ENCODE measurements around the gene PHLDB3.
A peak's percentile ranks its signal among the peaks of the same experiment; 100 is the strongest.

Gene PHLDB3

DNA sequence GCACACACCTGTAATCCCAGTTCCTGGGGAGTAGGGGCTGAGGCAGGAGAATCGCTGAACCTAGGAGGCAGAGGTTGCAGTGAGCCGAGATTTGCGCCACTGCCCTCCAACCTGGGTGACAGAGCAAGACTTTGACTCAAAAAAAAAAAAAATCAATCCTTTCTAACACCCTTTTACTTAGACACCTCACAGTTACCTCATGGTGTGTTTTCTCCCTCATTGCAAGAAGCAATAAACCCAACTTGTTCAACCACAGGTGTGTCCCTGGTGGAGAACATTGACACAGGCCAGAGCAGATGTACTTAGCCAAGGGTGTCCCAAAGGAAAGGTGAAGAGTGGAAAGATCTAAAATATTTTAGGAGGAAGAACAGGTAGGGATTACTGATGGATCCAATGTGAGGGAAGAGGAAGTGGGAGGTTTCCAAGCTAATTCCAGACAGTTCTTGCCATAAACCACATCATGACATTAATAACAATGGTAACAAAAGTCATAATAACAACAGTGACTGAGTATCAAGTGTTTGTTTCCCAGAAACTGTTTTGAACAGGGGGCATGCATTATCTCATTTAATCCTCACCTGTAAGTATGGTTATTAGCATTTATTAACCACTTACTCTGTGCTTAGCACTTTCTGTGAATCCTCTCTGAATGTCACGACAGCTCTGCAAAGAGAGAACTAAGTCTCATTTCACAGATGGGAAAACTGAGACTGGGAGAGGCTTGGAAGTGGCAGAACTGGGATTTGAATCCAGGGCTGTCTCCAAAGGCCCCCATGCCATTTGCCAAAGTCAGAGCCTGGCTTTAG, 36.0 kb downstream of the PHLDB3 start:
- DNase-seq (ENCODE audit: low spot score), result no peak

DNA sequence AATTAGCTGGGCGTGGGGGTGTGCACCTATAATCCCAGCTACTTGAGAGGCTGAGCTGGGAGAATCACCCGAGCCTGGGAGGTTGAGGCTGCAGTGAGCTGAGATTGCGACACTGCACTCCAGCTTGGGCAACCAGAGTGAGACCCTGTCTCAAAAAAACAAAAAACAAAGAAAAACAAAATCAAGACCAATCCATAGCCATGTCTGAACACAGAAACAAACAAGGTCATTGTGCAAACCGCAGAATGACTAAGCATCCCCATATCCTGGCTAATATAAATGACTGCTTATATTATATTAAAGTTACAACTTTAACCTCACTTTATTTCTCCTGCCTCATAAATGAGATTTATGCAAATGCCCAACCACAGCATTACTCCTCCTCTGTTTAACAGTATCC, 36.8 kb downstream of the PHLDB3 start:
- no peak for DNase-seq (ENCODE audit: low spot score)

DNA sequence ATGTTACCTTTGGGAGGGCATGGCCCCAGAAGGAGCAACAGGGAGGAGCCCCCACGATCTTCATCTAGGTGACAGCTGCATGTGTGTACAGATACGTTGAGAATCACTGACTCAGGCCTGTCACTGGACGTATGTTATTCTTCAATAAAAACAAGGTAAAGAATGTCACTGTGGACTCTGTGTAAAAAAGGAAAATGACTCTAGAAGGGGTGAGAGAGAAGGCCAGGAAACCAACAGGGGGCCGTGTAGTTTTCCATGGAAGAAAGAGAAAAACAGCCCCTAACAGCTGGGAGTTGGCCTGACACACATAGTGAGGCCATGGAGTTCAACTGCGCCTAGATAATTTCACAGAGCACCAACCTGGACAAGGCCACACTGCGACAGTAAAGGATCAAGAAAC, 37.3 kb downstream of the PHLDB3 start:
- DNase-seq (ENCODE audit: low spot score), result no peak

GRCh38 chr19:43466793-43467192, 37.8 kb downstream of the PHLDB3 start:
- DNase-seq (ENCODE audit: low spot score), result no peak

GRCh38 chr19:43465468-43466120, 39.0 kb downstream of the PHLDB3 start, which contains the start of gene LYPD3:
Gene LYPD3, minus strand, starts transcription at chr19:43465608. Its CDS starts 37 bp downstream, at chr19:43465571.
- no peak for DNase-seq (ENCODE audit: low spot score)

- DNase-seq (ENCODE audit: low spot score), result no peak
Observed at GRCh38 chr19:43464134-43464775, 40.3 kb downstream of the PHLDB3 start.

- DNase-seq (ENCODE audit: low spot score), result peak; percentile 96
Observed at GRCh38 chr19:43463381-43464133, 41.0 kb downstream of the PHLDB3 start.

- no peak for DNase-seq (ENCODE audit: low spot score)
Observed at GRCh38 chr19:43462785-43463380, 41.7 kb downstream of the PHLDB3 start.

DNA sequence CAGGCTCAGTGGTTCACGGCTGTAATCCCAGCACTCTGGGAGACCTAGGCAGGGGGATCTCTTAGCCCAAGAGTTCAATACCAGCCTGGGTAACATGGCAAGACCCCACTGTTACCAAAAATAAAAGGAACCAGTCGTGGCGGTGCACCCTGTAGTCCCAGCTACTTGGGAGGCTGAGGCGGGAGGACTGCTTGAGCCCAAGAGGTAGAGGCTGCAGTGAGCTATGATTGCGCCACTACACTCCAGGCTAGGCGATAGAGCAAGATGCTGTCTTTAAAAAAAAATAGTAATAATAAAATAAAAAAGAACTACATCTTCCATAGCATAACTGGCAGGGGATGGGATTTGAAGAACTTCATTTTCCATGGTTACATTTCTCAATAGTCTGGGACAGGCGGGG, 42.2 kb downstream of the PHLDB3 start:
- DNase-seq (ENCODE audit: low spot score), result no peak

DNA sequence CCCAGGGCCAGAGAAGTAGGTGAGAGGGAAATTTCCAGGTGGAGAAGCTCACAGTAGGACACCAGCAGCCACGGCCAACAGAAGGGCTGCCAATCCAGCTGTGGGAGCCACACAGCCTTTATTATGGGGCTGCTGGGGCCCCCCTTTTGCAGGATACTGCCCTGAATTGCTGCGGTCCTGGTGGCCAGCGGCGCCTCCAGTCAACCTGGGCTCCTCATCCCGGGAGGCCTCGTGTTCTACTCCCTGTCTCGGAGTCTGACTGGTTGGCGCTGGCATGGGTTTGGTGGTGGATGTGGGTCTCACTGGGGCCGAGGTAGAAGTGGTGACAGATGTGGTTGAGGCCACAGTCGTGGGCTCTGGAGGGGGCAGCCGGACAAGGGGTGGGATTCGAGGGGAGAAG, 43.2 kb downstream of the PHLDB3 start:
- DNase-seq (ENCODE audit: low spot score), result no peak

- DNase-seq (ENCODE audit: low spot score), result no peak
Observed at GRCh38 chr19:43460362-43461016, 44.1 kb downstream of the PHLDB3 start.

DNA sequence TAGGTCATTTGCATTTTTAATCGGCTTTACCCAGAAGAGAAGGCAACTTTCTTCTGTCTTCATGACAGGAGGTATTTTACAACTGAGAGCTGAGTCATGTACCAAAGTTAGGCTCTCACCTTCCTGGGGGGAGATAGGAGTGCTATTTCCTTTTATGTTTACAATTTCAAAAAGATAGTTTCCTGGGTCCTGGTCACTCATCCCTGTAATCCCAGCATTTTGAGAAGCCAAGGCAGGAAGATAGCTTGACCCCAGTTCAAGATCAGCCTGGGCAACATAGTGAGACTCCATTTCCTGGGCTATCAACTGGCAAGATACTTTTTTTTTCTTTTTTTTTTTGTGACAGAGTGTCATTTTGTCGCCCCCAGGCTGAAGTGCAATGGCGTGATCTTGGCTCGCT, 46.7 kb downstream of the PHLDB3 start:
- DNase-seq (ENCODE audit: low spot score), result no peak

- DNase-seq (ENCODE audit: low spot score), result no peak
Observed at GRCh38 chr19:43455321-43456113, 49.0 kb downstream of the PHLDB3 start.

DNA sequence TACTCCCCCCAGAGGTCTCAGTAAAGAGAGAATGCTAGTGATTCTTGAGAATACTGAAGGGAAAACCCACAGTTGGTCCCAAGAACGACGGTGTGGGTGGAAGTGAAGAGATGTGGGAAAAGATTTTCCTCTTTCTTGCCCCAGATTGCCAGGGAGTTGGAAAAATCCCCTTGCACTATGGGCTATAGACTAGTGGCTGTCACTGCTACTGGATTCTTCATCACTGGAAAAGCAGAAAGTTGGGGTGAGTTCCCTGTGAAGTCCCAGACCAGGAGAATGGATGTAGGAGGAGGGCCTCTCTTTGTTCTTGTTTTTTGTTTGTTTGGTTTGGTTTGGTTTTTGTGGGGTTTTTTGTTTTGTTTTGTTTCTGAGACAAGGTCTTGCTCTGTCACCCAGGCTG, 50.5 kb downstream of the PHLDB3 start:
- no peak for DNase-seq (ENCODE audit: low spot score)

DNA sequence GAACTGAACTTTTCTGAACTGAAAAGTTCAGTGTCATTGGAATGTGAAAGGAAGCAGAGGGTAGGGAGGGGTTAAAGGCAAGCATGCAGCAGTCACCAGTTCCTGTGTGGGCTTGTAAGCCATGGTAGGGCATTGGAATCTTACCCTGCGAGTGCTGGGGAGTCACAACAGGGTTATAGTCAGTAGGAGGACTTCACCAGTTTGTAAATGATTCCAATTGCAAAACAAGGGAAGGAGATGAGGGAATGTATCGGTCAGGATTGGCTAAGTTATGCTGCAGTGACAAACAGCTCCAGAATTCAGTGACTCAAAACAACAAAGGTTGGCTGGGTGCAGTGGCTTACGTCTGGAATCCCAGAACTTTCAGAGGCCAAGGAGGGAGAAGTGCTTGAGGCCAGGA, 52.0 kb downstream of the PHLDB3 start:
- DNase-seq (ENCODE audit: low spot score), result no peak

DNA sequence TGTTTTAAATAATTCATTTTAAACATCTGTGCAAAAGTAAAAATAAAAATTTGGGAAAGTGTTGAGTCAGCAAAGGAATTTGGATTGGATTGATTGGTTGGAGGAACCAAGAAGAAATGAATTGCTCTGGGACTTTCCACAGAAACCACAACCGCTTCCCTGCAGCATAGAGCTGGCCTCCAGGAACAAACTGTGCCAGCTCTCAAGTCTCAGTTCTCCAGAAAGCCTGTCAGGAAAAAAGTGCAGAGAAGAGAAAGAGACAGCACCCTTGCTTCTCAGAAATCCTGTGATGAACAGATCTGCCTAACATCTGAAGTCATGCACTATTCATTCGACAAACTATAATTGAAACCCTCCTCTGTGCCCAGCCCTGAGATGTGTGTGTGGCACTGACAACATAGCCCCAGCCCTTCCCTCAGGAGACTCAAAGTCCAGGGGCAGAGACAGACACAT, 54.0 kb downstream of the PHLDB3 start:
- no peak for DNase-seq (ENCODE audit: low spot score)

DNA sequence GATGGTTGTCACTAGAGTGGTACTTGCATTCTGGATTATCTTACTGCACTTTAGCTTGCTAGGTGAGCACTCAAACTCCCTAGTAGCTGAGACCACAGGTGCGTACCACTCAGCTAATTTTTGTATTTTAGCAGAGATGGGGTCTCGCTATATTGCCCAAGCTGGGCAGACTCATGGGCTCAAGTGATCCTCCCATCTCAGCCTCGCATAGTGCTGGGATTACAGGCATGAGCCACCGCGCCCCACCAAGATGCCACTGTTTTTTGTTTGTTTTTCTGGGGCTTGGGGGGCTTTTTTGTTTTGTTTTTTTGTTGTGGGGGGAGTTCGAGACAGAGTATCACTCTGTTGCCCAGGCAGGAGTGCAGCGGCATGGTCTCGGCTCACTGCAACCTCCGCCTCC, 56.9 kb downstream of the PHLDB3 start:
- DNase-seq (ENCODE audit: low spot score), result no peak

GRCh38 chr19:43446746-43447489, 57.6 kb downstream of the PHLDB3 start:
- peak; percentile 71 for DNase-seq (ENCODE audit: low spot score)

DNA sequence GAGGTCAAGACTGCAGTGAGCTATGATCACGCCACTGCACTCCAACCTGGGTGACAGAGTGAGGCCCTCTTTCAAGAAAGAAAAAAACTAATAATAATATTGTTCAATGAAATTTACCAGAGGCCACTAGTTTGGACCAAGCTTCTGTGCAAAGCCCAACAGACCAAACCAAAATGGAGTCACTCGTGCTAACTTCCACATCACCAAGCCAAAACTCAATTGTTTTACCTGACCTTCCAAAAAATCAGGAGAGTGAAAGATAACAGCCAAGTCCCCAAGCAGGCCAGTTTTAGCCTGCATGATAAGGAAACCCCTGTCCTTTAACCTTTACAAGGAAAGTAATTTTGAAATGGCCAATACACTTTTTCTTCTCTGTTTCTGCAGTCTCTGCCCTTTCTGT, 59.1 kb downstream of the PHLDB3 start:
- no peak for DNase-seq (ENCODE audit: low spot score)

Measured in left forelimb (tissue), 1 donor.